ENCODE results near the gene CES1.

GRCh38 chr16:55765161-55765560 lies 67.7 kb downstream of the CES1 start:
- TF ChIP-seq RAD21 (IDR thresholded peaks at IDR 0.05; ENCODE audit: low read depth): no peak
- TF ChIP-seq MAX (IDR thresholded peaks at IDR 0.05): no peak
- TF ChIP-seq EP300 (IDR thresholded peaks at IDR 0.05; ENCODE audit: borderline replicate concordance): no peak
- TF ChIP-seq CREB1 (IDR thresholded peaks at IDR 0.05; ENCODE audit: low read depth): no peak
- TF ChIP-seq REST (IDR thresholded peaks at IDR 0.05; ENCODE audit: low read depth): no peak
- TF ChIP-seq FOXM1 (IDR thresholded peaks at IDR 0.05; ENCODE audit: borderline replicate concordance, low read depth): no peak
- no peak for TF ChIP-seq YY1 (IDR thresholded peaks at IDR 0.05; ENCODE audit: low read depth)
- TF ChIP-seq NFIC (IDR thresholded peaks at IDR 0.05): no peak
- no peak for TF ChIP-seq TCF12 (IDR thresholded peaks at IDR 0.05; ENCODE audit: low read depth)
- TF ChIP-seq EGR1 (IDR thresholded peaks at IDR 0.05): no peak
- no peak for TF ChIP-seq USF1 (IDR thresholded peaks at IDR 0.05)
- no peak for TF ChIP-seq CEBPB (IDR thresholded peaks at IDR 0.05)
- no peak for TF ChIP-seq ZBTB7A (IDR thresholded peaks at IDR 0.05; ENCODE audit: low read depth)

All from Ishikawa (cell line).